ENCODE data around the gene SPON1.

GRCh38 chr11:14119357-14119756 is 156.8 kb downstream of the SPON1 start:
- TF ChIP-seq, protein P1, sequence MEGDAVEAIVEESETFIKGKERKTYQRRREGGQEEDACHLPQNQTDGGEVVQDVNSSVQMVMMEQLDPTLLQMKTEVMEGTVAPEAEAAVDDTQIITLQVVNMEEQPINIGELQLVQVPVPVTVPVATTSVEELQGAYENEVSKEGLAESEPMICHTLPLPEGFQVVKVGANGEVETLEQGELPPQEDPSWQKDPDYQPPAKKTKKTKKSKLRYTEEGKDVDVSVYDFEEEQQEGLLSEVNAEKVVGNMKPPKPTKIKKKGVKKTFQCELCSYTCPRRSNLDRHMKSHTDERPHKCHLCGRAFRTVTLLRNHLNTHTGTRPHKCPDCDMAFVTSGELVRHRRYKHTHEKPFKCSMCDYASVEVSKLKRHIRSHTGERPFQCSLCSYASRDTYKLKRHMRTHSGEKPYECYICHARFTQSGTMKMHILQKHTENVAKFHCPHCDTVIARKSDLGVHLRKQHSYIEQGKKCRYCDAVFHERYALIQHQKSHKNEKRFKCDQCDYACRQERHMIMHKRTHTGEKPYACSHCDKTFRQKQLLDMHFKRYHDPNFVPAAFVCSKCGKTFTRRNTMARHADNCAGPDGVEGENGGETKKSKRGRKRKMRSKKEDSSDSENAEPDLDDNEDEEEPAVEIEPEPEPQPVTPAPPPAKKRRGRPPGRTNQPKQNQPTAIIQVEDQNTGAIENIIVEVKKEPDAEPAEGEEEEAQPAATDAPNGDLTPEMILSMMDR (conservative IDR thresholded peaks at IDR 0.05; ENCODE audit: low read depth, low read length), result no peak
- no peak for TF ChIP-seq EZH2 (IDR thresholded peaks at IDR 0.05; ENCODE audit: low read length, unreplicated experiment)
- TF ChIP-seq EZH2phosphoT487 (IDR thresholded peaks at IDR 0.05; ENCODE audit: borderline replicate concordance, low read length), result no peak
